PC-3 (cell line): ENCODE results near the gene ABCC5. TPM values are rescaled to one million over a fixed set of nuclear protein-coding genes. Genes with fewer than 3 reads are reported as not detected.

Source experiments
- ATAC-seq: fragments of 200-7000 bp; cut with Tn5 transposase; 2 replicates; pipeline ENCODE4 v1.9.1; 2020; ENCODE audit warnings: mild to moderate bottlenecking, moderate library complexity
- BruUV-seq: library from RNA; stranded (reverse); fragments of 400-500 nt; replicated peaks from 2 replicates; lab custom pipeline; 2021; lab: Mats Ljungman, UMichigan
- CTCF ChIA-PET: fragments of 300-600 bp; sonication (Branson Sonifier 250); formaldehyde crosslinking; loops from one replicate; lab custom pipeline; 2022; ENCODE audit warnings: antibody characterized with exemption; lab: Charles Lee
- POLR2A ChIA-PET: fragments of 300-600 bp; sonication (Branson Sonifier 250); formaldehyde crosslinking; loops from one replicate; lab custom pipeline; 2022; ENCODE audit warnings: antibody characterized with exemption; ENCODE audit not compliant: unreplicated experiment; lab: Charles Lee
- DNase-seq: peaks from one replicate; pipeline ENCODE4 v3.0.0-alpha.2; 2015
- H2AFZ ChIP-seq: fragments of 300-600 bp; sonication (generic); 2 replicates; pipeline ENCODE4 v1.6.0; 2016; ENCODE audit warnings: antibody characterized with exemption, low read length
- H3F3A ChIP-seq: fragments of 300-600 bp; sonication (generic); one replicate; pipeline ENCODE4 v1.6.0; 2017; ENCODE audit warnings: antibody characterized with exemption, low read length, control low read depth, mild to moderate bottlenecking; ENCODE audit not compliant: unreplicated experiment
- H3K27ac ChIP-seq: fragments of 300-600 bp; sonication (generic); 2 replicates; pipeline ENCODE4 v1.5.1; 2016; ENCODE audit warnings: mild to moderate bottlenecking, low read length
- H3K27me3 ChIP-seq: fragments of 300-600 bp; sonication (generic); 2 replicates; pipeline ENCODE4 v1.6.1; 2016; ENCODE audit warnings: low read length, mixed read lengths
- H3K36me3 ChIP-seq: fragments of 300-600 bp; sonication (generic); 2 replicates; pipeline ENCODE4 v1.6.1; 2016; ENCODE audit warnings: low read depth, mixed run types, low read length, mixed read lengths
- H3K4me1 ChIP-seq: fragments of 300-600 bp; sonication (generic); 2 replicates; pipeline ENCODE4 v1.5.1; 2016; ENCODE audit warnings: low read length; ENCODE audit not compliant: insufficient read depth
- H3K4me2 ChIP-seq: fragments of 300-600 bp; sonication (generic); 2 replicates; pipeline ENCODE4 v1.6.0; 2016; ENCODE audit warnings: low read length
- H3K4me3 ChIP-seq: fragments of 300-600 bp; sonication (generic); 2 replicates; pipeline ENCODE4 v1.5.1; 2016; ENCODE audit warnings: mild to moderate bottlenecking, low read length, mixed read lengths
- H3K79me2 ChIP-seq: fragments of 300-600 bp; sonication (generic); 2 replicates; pipeline ENCODE4 v1.6.1; 2017; ENCODE audit warnings: low read length, mixed read lengths
- H3K9ac ChIP-seq: fragments of 300-600 bp; sonication (generic); 2 replicates; pipeline ENCODE4 v1.6.0; 2016; ENCODE audit warnings: mild to moderate bottlenecking, low read length
- H3K9me2 ChIP-seq: fragments of 300-600 bp; sonication (generic); replicated peaks from 2 replicates; pipeline ENCODE4 v1.6.1; 2016; ENCODE audit warnings: mixed run types, low read length, mixed read lengths
- H3K9me3 ChIP-seq: fragments of 300-600 bp; sonication (generic); 2 replicates; pipeline ENCODE4 v1.6.1; 2016; ENCODE audit warnings: low read length, mixed read lengths
- H4K20me1 ChIP-seq: fragments of 300-600 bp; sonication (generic); 2 replicates; pipeline ENCODE4 v1.6.1; 2016; ENCODE audit warnings: low read length, mixed read lengths
- EZH2 ChIP-seq: fragments of 300-600 bp; sonication (generic); IDR thresholded peaks from one replicate; pipeline ENCODE4 v1.6.1; 2017; ENCODE audit warnings: antibody characterized with exemption, mild to moderate bottlenecking, low read length; ENCODE audit not compliant: unreplicated experiment
- EZH2phosphoT487 ChIP-seq: fragments of 300-600 bp; sonication (generic); IDR thresholded peaks from 2 replicates; pipeline ENCODE4 v1.6.1; 2018; ENCODE audit warnings: mild to moderate bottlenecking, antibody characterized with exemption, low read length, borderline replicate concordance
- intact Hi-C: fragments of 100-400 bp; cut with micrococcal nuclease; formaldehyde crosslinking; loops from 2 replicates; pipeline ENCODE4 v1.9.0; 2023
- total RNA-seq: library from RNA; depleted of rRNA; stranded (reverse); fragments of >200 nt; gene quantifications from 2 replicates; pipeline ENCODE4 v1.2.3, GENCODE V29; 2014
- TF ChIP-seq, protein P1 (sequence below): fragments of 300-600 bp; sonication (generic); conservative IDR thresholded peaks from 2 replicates; pipeline ENCODE4 v1.5.1; 2017; ENCODE audit warnings: antibody characterized with exemption, low read depth, mild to moderate bottlenecking, low read length

Gene ABCC5
- total RNA-seq, 1 experiment from 2014 or later: 16.1 TPM

DNA sequence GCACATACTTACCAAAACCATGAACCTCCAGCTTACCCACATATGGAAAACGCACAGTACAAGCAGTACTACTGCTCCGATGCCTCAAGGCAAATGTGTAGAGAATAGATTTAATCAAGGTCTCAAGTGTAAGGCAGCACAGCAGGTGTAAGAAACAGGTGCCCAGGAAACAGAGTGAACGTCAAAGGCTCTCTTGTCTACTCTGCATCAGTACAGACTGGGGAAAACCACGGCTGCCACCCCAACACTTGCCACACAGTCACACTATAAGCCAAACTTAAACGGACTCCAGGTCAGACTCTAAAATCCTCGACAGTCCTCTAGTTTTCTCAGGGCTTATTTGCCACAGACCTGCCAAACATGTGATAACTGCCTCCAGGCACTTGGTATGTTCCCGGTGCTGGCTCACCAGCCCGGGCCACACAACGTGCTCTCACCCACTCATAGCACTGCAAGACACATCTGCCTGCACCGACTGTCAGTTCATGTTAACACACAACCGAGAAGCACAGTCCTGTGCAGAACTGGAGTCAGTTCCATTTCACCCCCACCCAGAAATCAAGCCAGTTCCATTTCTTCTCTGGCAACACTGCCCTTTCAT lies 30.6 kb downstream of the ABCC5 start:
- POLR2A ChIA-PET: no interaction called here
- TSS peak; percentile 8 for BruUV-seq

DNA sequence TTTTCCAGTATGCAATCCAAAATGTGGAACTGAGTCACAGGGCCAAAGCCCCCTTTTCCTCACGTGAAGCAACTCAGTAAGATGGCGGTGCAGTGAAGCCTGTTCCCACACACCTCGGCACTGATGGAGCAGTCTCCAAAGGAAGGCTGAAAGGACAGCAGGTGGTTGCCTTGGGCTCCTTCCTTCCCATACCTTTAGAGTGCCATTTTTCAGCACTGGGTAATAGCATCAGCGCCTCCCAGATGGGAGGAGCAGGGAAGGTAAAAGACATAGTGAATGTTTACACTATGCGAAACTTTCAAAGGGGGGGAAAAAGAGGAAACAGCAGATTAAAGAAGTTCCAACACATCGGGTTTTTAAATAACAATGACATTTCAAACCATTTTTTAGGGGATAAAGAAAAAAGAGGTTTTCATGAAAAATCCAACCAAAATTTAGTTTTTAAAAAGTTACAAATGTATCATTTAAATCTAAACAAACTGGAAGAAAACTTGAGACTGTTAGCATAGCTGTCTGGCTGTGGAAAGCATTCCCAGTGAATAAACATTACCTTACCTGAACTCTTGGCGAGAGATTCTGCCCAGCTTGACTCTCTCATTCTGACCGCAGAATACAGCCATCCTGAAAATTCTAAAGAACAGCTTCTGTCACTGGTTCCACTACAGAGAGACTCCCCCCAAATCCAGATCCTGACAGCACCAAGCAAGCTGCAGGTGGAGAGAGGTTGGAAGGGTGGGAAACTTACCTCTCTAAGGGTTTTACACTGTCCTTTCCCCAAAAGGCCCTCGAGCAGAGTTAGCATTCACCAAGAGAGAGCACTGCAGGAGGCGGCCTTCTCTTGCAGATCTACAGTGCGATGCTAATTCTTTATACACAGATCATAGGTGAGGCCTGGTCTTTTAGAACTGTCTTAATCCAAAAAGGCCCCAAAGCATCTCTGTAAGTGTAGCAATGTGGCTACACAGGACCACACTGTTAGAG lies 32.6 kb downstream of the ABCC5 start:
- POLR2A ChIA-PET: no interaction called here

More for the DNA sequence above, 30.6 kb downstream of the ABCC5 start:
- Histone ChIP-seq H3K79me2 (no peaks in the 10 kb centered on the region), H2AFZ (no peak overlapping the region), H3F3A (no peaks in the 10 kb centered on the region), H3K9ac (no peak overlapping the region), H3K36me3 (peaks cover 34% of the 10 kb centered on the region; the same call in 1 of the 2 replicates), H4K20me1 (no peaks in the 10 kb centered on the region), H3K27me3 (no peaks in the 10 kb centered on the region), H3K4me2 (no peak overlapping the region), H3K9me3 (no peaks in the 10 kb centered on the region), H3K4me3 (no peak overlapping the region), H3K9me2 (no peaks in the 10 kb centered on the region), H3K4me1 (no peaks in the 10 kb centered on the region), H3K27ac (no peak overlapping the region)
- no peak for ATAC-seq
- intact Hi-C loops: no loop called here
- TF ChIP-seq EZH2: no peak
- CTCF ChIA-PET: no interaction called here
- DNase-seq: no peak

DNA sequence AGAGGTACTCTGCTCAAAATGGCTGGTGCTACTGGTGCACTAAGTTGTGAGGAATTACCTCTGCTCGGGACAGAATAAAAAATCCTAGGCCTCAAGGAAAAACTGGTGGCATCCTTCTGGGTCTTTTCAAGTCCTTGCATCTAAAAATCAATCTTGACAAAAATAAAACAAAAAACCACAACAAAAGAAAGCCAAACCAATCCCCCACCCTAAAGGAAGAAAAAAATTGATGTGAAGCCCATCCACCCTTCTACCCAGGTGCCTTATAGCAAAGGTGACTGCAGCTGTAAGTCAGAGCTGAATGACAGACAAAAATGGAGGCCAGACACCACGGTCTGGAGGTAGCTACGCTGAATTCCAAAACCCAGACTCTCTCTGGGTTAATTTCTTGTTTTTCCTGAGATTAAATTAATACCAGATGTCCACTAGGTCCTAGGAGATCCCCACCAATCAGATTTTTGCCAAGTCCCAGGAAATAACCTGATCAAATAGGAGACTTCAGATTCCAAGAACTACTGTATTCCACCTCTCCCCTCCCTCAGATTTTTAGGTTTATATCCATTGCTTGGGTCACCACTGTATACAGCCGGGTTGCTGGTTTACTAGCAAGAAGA lies 33.5 kb downstream of the ABCC5 start:
- Histone ChIP-seq H3K9me2 (no peaks in the 10 kb centered on the region), H3K4me3 (no peak overlapping the region), H3K79me2 (no peaks in the 10 kb centered on the region), H3K4me1 (no peaks in the 10 kb centered on the region), H3F3A (no peaks in the 10 kb centered on the region), H3K36me3 (peaks cover 43% of the 10 kb centered on the region; the same call in 1 of the 2 replicates), H2AFZ (no peak overlapping the region), H3K27ac (no peak overlapping the region), H3K27me3 (no peaks in the 10 kb centered on the region), H3K9ac (no peak overlapping the region), H4K20me1 (no peaks in the 10 kb centered on the region), H3K9me3 (no peaks in the 10 kb centered on the region), H3K4me2 (no peak overlapping the region)
- no peak for DNase-seq
- ChIA-PET CTCF (no interaction called here), POLR2A (no interaction called here)
- TF ChIP-seq, protein P1, sequence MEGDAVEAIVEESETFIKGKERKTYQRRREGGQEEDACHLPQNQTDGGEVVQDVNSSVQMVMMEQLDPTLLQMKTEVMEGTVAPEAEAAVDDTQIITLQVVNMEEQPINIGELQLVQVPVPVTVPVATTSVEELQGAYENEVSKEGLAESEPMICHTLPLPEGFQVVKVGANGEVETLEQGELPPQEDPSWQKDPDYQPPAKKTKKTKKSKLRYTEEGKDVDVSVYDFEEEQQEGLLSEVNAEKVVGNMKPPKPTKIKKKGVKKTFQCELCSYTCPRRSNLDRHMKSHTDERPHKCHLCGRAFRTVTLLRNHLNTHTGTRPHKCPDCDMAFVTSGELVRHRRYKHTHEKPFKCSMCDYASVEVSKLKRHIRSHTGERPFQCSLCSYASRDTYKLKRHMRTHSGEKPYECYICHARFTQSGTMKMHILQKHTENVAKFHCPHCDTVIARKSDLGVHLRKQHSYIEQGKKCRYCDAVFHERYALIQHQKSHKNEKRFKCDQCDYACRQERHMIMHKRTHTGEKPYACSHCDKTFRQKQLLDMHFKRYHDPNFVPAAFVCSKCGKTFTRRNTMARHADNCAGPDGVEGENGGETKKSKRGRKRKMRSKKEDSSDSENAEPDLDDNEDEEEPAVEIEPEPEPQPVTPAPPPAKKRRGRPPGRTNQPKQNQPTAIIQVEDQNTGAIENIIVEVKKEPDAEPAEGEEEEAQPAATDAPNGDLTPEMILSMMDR: no peak
- TF ChIP-seq EZH2: no peak
- no peak for TF ChIP-seq EZH2phosphoT487
- ATAC-seq: no peak
- BruUV-seq: no TSS peak
- intact Hi-C loops: no loop called here

More for the DNA sequence above, 32.6 kb downstream of the ABCC5 start:
- Histone ChIP-seq H3K36me3 (peaks cover 44% of the 10 kb centered on the region; the same call in 1 of the 2 replicates), H2AFZ (no peak overlapping the region), H3F3A (no peaks in the 10 kb centered on the region), H4K20me1 (no peaks in the 10 kb centered on the region), H3K4me1 (no peaks in the 10 kb centered on the region), H3K79me2 (no peaks in the 10 kb centered on the region), H3K9ac (no peak overlapping the region), H3K4me2 (no peak overlapping the region), H3K9me3 (no peaks in the 10 kb centered on the region), H3K27me3 (no peaks in the 10 kb centered on the region), H3K4me3 (no peak overlapping the region), H3K27ac (no peak overlapping the region), H3K9me2 (no peaks in the 10 kb centered on the region)
- CTCF ChIA-PET: no interaction called here
- ATAC-seq (no peak), DNase-seq (no peak)
- TF ChIP-seq, protein P1: no peak
- TF ChIP-seq EZH2phosphoT487: no peak
- no peak for TF ChIP-seq EZH2
- intact Hi-C loops: no loop called here
- BruUV-seq: no TSS peak
